RWPE2 (cell line): ENCODE data around the gene VSIG10L.
A peak's percentile ranks its signal among the peaks of the same experiment; 100 is the strongest.

Experiments
- ATAC-seq: fragments of 200-7000 bp; cut with Tn5 transposase; 3 replicates; pipeline ENCODE4 v1.9.1; 2021; ENCODE audit warnings: low read depth
- DNase-seq: peaks from one replicate; pipeline ENCODE4 v3.0.0-alpha.2; 2020; ENCODE audit warnings: low spot score
- H3K27ac ChIP-seq: fragments of 450-650 bp; 2 replicates; pipeline ENCODE4 v1.5.1; 2017; ENCODE audit warnings: mild to moderate bottlenecking; ENCODE audit not compliant: poor library complexity, severe bottlenecking
- H3K27me3 ChIP-seq: fragments of 250-450 bp; sonication (Bioruptor Pico); 2 replicates; pipeline ENCODE4 v1.5.1; 2021; ENCODE audit warnings: mild to moderate bottlenecking, moderate library complexity; ENCODE audit not compliant: insufficient read depth, poor library complexity, severe bottlenecking
- H3K36me3 ChIP-seq: fragments of 250-450 bp; sonication (Bioruptor Pico); 2 replicates; pipeline ENCODE4 v1.5.1; 2020; ENCODE audit warnings: low read depth, mild to moderate bottlenecking, moderate library complexity
- H3K4me1 ChIP-seq: fragments of 250-450 bp; sonication (Bioruptor Pico); 2 replicates; pipeline ENCODE4 v1.5.1; 2021; ENCODE audit warnings: mild to moderate bottlenecking, moderate library complexity; ENCODE audit not compliant: insufficient read depth, poor library complexity, severe bottlenecking
- H3K4me3 ChIP-seq: fragments of 250-450 bp; sonication (Bioruptor Pico); 2 replicates; pipeline ENCODE4 v1.5.1; 2021; ENCODE audit warnings: mild to moderate bottlenecking, moderate library complexity; ENCODE audit not compliant: severe bottlenecking
- H3K9me3 ChIP-seq: fragments of 250-450 bp; sonication (Bioruptor Pico); 2 replicates; pipeline ENCODE4 v1.5.1; 2021; ENCODE audit warnings: mild to moderate bottlenecking, moderate library complexity; ENCODE audit not compliant: severe bottlenecking
- CTCF ChIP-seq: fragments of 450-650 bp; IDR thresholded peaks from one replicate; pipeline ENCODE4 v1.5.1; 2017; ENCODE audit warnings: mild to moderate bottlenecking, moderate library complexity; ENCODE audit not compliant: poor library complexity, severe bottlenecking

The VSIG10L gene

DNA sequence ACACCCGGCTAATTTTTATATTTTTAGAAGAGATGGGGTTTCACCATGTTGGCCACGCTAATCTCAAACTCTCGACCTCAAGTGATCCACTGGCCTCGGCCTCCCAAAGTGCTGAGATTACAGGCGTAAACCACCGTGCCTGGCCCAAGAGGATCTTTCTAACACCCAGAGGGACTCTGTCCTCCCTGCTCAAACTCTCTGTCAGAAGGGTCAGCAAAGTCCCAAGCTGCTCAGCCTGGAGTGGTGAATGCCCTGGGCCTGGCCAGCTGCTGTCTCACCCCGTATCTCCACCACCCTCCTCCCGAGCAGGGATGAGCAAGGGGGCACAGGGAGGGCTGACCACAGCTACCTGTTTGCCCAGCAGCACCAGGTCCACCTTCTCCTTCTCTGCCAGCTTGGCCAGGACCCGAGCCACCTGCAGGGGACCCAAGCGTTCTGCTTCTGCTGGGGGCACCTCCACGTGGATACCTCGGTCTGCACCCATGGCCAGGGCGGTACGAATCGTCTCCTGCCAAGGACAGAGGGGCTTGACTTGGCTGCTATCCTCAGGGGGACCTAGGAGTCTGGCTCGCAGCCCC, 10.9 kb upstream of the VSIG10L start:
- H3K9me3 ChIP-seq = no peaks in the 10 kb centered on the region
- H3K4me1 ChIP-seq = peaks cover 5% of the 10 kb centered on the region
- DNase-seq = no peak
- H3K27me3 ChIP-seq = no peaks in the 10 kb centered on the region
- no peak overlapping the region for H3K4me3 ChIP-seq
- ATAC-seq = no peak
- peaks cover 30% of the 10 kb centered on the region for H3K36me3 ChIP-seq
- no peak overlapping the region for H3K27ac ChIP-seq
- TF ChIP-seq CTCF = no peak

GRCh38 chr19:51351266-51351990, 9.5 kb upstream of the VSIG10L start:
- Histone ChIP-seq H3K36me3 (peaks cover 42% of the 10 kb centered on the region), H3K4me3 (no peak overlapping the region), H3K9me3 (no peaks in the 10 kb centered on the region), H3K27me3 (no peaks in the 10 kb centered on the region), H3K27ac (peak overlapping the region; percentile 7), H3K4me1 (peaks cover 5% of the 10 kb centered on the region)
- DNase-seq (no peak), ATAC-seq (no peak)
- no peak for TF ChIP-seq CTCF

- H3K27me3 ChIP-seq = no peaks in the 10 kb centered on the region
- H3K4me1 ChIP-seq = peaks cover 5% of the 10 kb centered on the region
- peaks cover 45% of the 10 kb centered on the region for H3K36me3 ChIP-seq
- no peak overlapping the region for H3K4me3 ChIP-seq
- no peak overlapping the region for H3K27ac ChIP-seq
- no peak for ATAC-seq
- no peak for DNase-seq
- no peak for TF ChIP-seq CTCF
- no peaks in the 10 kb centered on the region for H3K9me3 ChIP-seq
Observed at GRCh38 chr19:51347209-51347928, 5.4 kb upstream of the VSIG10L start.

DNA sequence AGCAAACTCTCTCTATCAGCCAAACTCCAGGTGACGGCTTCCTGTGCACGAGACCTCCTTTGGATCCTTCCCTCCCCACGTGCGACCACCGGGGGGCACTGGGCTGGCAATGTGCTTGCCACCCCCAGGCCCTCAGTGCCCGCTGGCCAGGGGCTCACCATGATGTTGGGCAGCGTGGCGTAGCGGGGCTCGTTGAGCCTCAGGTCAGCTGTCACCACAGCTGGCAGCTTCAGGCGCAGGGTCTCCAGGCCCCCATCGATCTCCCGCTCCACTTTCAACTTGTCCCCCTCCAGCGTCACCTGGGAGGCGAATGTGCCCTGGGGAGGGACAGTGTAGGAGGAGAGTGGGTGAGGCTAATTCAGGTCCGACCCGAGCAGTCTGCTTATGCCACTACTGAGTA, 4.8 kb upstream of the VSIG10L start:
- no peaks in the 10 kb centered on the region for H3K27me3 ChIP-seq
- ATAC-seq = no peak
- H3K36me3 ChIP-seq = peaks cover 45% of the 10 kb centered on the region

More for the DNA sequence above, 4.8 kb upstream of the VSIG10L start:
- H3K9me3 ChIP-seq = no peaks in the 10 kb centered on the region
- no peak overlapping the region for H3K4me3 ChIP-seq
- DNase-seq = no peak
- no peak overlapping the region for H3K27ac ChIP-seq
- peaks cover 5% of the 10 kb centered on the region for H3K4me1 ChIP-seq
- TF ChIP-seq CTCF = no peak
